NT2/D1 (cell line): Measurements from ENCODE around the gene SIL1.

Experiments used
- YY1 ChIP-seq: IDR thresholded peaks from 2 replicates; pipeline ENCODE4 v1.6.1; 2011; ENCODE audit not compliant: insufficient read length, insufficient read depth
- ZNF274 ChIP-seq: IDR thresholded peaks from 2 replicates; pipeline ENCODE4 v1.6.1; 2011; ENCODE audit warnings: mild to moderate bottlenecking, low read depth, low read length

DNA sequence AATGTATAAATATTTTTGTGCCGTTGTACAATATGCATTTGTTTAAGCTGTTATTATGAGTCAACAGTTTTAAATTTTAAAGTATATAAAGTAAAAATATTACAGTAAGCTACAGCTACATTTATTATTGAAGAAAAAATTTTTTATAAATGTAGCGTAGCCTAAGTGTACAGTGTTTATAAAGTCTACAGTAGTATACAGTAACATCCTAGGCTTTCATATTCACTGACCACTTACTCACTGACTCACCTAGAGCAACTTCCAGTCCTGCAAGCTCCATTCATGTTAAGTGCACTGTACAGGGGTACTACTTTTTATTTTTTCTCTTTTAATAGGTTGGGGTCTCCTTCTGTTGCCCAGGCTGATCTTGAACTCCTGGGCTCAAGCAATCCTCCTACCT lies 30.6 kb downstream of the SIL1 start:
- TF ChIP-seq ZNF274 (no peak), YY1 (no peak)
